IMR-90 (cell line): ENCODE data around the gene TMEM190.

Experiments used
- BHLHE40 ChIP-seq: fragments of 150-350 bp; IDR thresholded peaks from 2 replicates; pipeline ENCODE4 v1.6.1; 2016; ENCODE audit warnings: mild to moderate bottlenecking, low read depth, low read length
- CEBPB ChIP-seq: IDR thresholded peaks from 2 replicates; pipeline ENCODE4 v1.6.1; 2012; ENCODE audit warnings: low read depth, low read length, improper control_type of control experiment
- CTCF ChIP-seq: conservative IDR thresholded peaks from 2 replicates; pipeline ENCODE4 v1.5.1; 2012; ENCODE audit warnings: mild to moderate bottlenecking, low read depth, low read length, improper control_type of control experiment
- FOS ChIP-seq: fragments of 150-350 bp; IDR thresholded peaks from 2 replicates; pipeline ENCODE4 v1.6.1; 2016; ENCODE audit warnings: low read depth, low read length
- MAFK ChIP-seq: IDR thresholded peaks from 2 replicates; pipeline ENCODE4 v1.6.1; 2012; ENCODE audit warnings: low read depth, low read length, improper control_type of control experiment
- MXI1 ChIP-seq: IDR thresholded peaks from 2 replicates; pipeline ENCODE4 v1.6.1; 2012; ENCODE audit warnings: low read depth, mild to moderate bottlenecking, low read length, moderate library complexity, borderline replicate concordance
- POLR2A ChIP-seq: IDR thresholded peaks from 2 replicates; pipeline ENCODE4 v1.6.1; 2012; ENCODE audit warnings: mild to moderate bottlenecking, low read depth, low read length
- RAD21 ChIP-seq: IDR thresholded peaks from 2 replicates; pipeline ENCODE4 v1.6.1; 2012; ENCODE audit warnings: low read length, improper control_type of control experiment
- RCOR1 ChIP-seq: IDR thresholded peaks from 2 replicates; pipeline ENCODE4 v1.6.1; 2012; ENCODE audit warnings: mild to moderate bottlenecking, low read length, improper control_type of control experiment; ENCODE audit not compliant: insufficient replicate concordance
- SMC3 ChIP-seq: fragments of 150-350 bp; IDR thresholded peaks from 2 replicates; pipeline ENCODE4 v1.6.1; 2016; ENCODE audit warnings: low read depth, mild to moderate bottlenecking, antibody characterized with exemption, low read length, moderate library complexity
- USF2 ChIP-seq: fragments of 150-350 bp; IDR thresholded peaks from 2 replicates; pipeline ENCODE4 v1.6.1; 2017; ENCODE audit warnings: mild to moderate bottlenecking, antibody characterized with exemption, low read length, low read depth

GRCh38 chr19:55386493-55386971 lies 9.9 kb downstream of the TMEM190 start:
- TF ChIP-seq FOS = no peak
- TF ChIP-seq USF2 = no peak
- TF ChIP-seq SMC3 = no peak
- no peak for TF ChIP-seq CTCF
- no peak for TF ChIP-seq RAD21
- no peak for TF ChIP-seq POLR2A
- no peak for TF ChIP-seq CEBPB
- TF ChIP-seq MXI1 = 0 out of 2 replicates have a peak, but pooled peaks have one; percentile 45
- no peak for TF ChIP-seq RCOR1
- no peak for TF ChIP-seq MAFK
- no peak for TF ChIP-seq BHLHE40
